GM19239 (cell line): ENCODE results near the gene DLK1.

ENCODE experiments used
- DNase-seq: peaks from one replicate; pipeline ENCODE4 v3.0.0; 2011; ENCODE audit warnings: low spot score; ENCODE audit not compliant: insufficient read length
- FAIRE-seq: peaks from 2 replicates; lab custom pipeline; 2011; peaks lifted over from hg19 to GRCh38; lab: Jason Lieb, UNC

The DLK1 gene

DNA sequence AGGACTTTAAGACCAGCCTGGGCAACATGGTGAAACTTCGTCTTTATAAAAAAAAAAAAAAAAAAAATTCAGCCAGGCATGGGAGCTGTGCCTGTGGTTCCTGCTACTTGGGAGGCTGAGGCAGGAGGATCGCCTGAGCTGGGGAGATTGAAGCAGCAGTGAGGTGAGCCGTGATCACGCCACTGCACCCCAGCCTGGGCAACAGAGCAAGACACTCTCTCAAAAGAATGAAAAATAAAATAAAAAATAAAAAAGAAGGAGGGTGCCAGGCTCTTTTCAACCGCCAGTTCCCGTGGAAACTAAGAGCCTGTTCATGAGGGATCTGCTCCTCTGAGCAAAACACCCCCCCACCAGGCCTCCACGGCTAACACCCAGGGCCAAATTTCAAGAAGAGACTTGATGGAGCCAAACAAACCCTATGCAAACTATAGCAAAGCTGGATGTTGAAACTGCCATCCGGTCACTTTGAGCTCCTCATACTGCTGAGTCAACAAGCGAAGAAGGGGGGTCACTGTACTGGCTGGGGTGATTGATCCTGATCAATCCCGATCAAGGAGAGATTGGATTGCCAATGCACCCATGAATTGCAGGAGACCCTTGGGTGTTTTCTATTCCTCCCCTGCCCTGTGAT is 23.4 kb downstream of the DLK1 start:
- DNase-seq: no peak
- FAIRE-seq: no peak

DNA sequence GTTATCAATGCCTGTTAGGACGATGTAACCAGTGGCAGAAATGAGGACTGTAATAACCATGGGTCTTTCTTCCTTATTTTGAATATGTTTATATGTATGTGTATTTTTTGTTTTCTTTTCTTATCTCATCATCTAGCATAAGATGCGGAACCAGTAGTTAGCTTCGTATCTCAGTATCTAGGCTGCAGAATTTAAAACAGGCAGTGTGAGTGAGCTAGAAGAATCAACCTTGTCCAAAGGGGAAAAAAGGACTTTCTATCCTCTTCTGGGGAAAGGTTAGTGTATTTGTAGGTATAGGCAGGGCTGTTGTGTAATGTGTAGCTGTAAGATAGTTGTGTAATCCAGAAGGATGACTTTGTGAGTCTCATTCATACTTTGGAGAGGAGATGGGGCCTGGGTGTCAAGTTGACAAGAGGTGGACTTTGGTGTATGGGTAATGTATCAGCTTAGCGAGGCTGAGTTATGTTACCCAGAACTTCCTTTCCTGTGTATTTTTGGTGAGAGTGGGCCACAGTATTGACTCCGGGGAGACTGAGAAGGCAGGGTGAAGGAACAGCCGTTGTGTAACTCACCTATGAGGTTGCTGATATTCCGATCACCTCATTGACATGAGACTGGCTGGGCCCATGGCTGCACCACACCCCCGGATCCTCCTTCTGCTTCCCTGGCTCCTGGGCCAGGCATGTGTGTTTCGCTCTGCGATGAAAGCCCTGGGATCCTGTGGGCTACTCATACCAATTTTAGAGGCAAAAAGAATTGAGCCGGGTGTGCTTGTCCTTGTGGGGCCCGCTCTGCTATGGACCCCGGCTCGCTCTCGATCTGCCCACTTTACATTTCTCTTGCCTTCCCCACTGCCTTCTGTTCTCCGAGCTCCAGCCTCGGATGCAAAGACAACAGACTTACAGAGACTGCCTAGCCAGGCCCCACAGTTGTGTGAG is 24.3 kb downstream of the DLK1 start:
- FAIRE-seq (no peak), DNase-seq (no peak)

DNA sequence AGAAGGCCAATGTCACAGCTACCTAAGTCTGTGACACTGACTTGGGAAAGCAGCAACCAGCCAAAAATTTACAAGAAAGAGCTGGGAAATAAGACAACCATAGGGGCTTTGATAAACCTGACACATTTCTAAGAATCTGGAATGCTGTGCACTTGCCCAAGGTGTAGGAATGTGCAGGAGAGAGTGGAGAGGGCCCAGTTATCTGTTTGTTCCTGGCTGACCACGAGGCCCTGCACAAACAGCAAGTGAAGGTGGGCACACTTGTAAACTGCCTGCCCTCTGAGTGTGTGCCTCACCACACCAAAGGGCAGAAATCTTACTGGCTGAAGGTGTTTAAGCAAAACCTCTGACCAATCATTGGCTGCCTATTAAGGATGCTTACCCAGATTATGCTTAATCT is 27.3 kb downstream of the DLK1 start:
- no peak for DNase-seq
- FAIRE-seq: no peak

DNA sequence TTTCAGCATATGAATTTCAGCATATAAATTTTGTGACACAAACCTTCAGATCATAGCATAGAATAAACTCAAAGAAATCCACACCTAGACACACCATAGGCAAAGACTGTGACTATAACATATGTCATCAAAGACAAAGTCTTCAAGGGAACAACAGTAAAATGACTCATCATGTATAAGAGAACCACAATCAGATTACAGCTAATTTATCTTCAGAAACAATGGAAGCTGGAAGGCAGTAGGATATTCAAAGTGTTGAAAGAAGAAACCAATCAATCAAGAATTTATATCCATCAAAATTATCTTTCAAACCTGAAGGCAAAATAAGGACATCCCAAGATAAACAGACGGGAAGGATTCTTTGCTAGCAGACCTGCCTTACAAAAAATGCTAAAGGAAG is 29.0 kb downstream of the DLK1 start:
- FAIRE-seq (no peak), DNase-seq (no peak)

DNA sequence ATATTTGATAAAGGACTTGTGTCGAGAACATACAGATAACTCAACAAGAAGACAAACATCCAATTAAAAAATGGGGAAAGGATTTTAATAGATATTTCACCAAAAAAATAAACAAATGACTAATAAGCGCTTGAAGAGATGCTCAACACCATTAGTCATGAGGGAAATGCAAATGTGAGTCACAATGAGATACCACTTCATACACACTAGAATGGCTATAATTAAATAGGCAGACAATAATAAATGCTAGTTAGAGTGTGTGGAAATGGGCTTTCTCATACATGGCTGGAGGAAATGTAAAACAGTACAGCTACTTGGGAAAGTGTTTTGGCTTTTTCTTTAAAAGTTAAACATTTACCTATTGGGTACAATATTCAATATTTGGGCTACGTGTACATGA is 34.8 kb downstream of the DLK1 start:
- no peak for FAIRE-seq

DNA sequence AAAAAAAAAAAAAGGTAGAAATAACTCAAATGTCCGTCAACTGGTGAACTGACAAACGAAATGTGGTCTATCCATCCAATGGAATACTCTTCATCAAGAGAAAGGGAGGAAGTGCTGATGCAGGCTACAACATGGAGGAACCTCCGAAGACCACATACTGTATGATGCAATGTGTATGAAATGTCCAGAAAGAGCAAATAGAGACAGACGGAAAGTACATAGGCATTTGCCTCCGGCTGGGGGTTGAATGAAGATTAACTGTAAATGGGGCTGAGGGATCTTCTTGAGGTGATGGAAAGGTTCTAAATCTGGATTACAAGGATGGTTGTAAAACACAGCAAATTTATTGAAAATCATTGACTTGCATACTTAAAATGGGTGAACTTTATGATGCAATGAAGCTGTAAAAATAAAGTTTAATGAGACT is 35.4 kb downstream of the DLK1 start:
- no peak for DNase-seq
- FAIRE-seq: no peak

More for the DNA sequence above, 34.8 kb downstream of the DLK1 start:
- DNase-seq: no peak

DNA sequence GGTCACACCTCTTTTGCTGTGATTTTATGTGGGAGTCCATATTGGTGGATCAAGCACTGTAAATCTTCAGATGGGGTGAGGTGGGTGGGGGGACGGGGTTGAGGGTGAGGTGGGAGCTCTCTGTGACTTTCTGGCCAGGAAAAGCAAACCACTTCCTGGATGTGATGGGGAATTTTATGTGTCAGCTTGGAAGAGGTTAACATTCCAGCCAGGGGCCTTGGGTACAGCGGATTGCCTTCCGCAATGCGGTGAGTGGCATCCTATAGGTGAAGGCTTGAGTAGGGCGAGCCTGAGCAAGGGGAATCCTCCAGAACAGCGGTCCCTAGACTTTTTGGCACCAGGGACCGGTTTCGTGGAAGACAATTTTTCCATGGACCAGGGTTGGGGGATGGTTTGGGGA is 36.2 kb downstream of the DLK1 start:
- no peak for FAIRE-seq
- no peak for DNase-seq

DNA sequence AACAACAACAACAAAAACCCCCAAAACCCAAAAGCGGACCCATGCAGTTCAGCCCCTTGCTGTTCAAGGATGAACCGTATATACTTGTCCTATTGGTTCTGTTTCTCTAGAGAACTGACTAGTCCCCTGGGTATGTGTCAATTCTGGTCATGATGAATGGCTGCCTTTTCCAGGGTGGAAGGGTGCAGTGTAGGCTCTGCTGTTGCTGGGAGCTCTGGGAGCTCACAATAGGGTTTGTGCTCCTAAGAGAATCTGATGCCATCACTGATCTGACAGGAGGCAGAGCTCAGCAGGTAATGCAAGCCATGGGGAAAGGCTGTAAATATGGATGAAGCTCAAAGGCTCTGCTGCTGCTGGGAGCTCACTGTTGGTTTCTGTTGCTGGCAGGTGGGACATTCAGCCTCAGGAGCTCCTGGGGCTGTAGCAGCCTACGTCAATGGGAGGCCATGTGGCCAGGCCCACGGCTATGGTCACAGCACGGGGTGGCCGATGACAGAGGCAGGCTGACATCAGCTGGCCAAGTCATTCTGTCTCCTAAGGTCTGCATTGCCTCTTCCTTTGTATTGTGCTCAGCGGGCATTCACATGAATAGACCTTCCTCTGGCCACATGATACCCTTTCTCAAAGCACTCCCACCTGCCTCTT is 37.9 kb downstream of the DLK1 start:
- FAIRE-seq: no peak
- no peak for DNase-seq

DNA sequence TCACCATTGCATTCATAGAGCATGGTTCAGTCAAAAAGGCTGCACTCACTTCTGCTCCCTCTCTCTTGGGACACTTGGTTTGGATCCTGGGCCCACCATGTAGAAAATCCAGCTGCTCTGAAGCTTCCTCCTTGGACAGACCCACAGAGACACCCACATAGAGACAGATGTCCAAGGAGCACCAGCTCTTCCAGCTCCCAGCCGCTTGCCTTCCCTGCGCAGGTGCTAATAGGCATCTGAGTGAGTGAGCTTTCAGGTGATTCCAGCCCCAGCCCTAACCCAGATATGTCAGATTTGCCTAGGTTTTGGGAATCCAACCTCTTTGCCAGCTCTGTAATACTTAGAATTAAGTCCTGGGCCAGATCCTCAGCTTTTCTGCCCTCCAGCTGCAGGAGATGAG is 38.6 kb downstream of the DLK1 start:
- FAIRE-seq: no peak

DNA sequence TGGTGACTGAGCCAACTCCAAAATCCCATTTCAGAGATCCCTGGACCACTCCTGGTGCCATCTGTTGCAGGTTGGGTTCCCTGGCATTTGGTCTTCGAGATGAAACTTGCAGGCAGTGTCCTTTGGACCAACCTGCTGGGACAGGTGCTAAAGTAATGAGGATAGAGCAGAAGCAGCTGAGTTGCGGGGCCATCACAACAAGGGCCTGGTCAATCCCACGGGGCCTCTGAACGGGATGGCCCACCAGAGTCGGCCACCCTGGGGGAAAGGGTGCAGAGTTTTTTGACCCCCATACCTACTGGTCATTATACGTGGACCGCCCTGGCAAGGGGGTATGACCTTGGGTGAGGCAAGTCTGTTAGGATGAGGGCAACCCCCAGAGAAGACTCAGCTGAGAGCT is 39.3 kb downstream of the DLK1 start:
- FAIRE-seq (no peak), DNase-seq (no peak)

More for the DNA sequence above, 38.6 kb downstream of the DLK1 start:
- no peak for DNase-seq

DNA sequence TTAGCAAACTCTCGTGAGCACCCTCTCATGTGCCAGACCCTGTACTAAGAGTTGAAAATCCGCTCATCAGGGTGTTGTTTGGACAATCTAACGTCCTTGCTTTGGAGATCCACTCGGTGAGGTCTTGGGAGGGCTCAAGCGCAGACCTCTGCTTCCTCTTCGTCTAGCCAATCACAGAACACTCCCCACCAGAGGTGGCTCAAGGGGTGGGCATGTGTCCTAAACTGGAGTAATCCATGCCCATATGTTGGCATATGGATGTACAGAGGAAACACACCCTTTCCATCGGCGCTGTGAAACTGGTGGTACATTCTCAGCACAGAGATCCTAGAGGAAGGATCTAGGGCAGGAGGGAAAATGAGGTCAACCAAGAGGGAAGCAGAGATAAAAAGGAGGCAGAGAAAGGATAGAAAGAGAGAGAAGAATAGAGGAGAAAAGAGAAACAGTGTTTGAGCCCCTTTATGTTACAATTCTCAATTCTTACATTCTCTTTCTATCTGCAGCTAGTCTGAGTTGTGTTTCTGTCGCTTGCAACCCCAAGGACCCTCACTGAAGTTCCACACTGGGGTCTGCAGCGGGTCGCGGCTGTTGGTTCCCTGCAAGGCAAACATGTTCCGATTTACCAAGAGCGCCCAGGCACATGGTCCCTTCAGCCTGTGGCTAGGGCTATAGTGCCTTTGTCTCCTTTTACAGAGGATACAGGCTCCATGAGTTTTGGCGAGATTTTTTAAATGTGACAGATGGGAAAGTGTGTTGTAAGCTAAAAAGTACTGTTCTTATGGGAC is 40.5 kb downstream of the DLK1 start:
- DNase-seq (no peak), FAIRE-seq (no peak)

DNA sequence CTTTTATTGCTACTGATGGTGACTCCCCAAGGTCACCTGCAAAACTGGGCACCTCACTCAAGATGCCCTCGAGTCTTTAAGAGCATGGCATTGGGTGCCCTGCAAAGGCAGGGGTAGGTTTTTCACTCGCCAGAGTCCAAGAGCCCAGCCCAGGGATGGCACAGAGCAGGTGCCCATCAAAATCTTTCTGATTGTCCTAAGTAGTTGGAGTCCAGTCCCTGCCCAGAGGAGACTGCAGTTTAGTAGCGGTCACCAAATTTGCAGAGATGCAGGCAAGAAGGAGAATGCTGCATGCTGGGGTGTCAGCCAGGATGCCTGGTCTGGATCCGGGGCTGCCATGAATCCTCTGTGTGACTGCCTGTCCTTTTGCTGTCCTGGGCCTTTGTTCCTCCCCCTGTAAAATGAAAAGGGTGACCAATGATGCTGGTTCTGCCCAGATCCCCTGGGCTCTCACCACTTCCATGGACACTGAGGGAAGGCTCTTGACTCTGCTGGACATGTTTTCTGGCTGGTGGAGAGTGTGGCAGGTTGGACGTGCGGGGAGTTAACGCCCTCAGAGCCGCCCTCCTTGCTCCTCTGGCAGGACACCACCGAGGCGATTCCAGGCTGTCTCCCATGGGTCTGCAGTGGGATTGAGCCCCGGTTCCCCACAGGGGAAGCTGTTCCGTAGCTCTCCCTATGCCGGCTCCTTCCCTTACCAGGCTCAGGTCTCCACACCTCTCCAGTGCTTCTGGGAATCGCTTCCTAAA is 41.3 kb downstream of the DLK1 start:
- DNase-seq (no peak), FAIRE-seq (no peak)

DNA sequence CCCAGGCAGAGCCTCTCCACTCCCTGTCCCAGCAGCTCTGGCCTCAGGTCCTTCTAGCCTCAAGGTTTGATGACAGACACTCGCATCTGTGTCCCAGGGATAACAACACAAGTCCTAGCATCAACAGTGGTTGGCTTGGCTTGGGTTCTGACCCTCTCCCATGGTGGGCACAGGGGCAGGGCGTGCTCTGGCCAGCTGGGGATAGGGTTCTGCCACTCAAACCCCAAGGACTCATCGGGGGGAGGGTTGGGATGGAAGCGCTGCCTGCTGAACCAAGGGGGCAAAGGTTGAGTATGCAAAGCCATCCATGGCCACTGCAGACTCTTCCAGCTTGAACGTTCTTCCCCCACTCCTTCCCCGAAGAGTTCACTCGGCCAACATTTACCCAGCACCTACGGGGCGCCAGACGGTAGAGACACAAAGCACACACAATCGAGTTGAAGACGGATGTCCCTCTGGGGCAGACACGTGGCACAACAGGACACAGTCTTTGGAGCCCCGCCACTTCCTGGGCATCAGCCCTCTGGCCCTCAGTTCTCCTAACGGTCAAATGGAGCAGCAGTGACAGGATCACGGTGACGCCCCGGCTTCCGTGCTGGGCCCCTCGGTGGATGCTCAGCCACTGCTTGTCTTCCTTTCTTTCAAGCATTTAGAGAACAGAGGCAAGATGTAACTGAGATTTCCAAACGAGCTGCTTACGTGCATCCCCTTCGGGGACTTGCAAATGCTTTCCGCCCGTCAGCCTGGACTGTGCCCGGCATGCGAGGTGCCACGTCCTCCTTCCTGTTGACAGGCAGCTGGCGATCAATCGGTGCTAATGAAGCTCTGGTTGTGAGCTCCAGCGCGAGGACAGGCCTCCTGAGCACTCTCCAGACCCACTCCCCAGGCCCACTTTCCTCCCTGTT is 42.6 kb downstream of the DLK1 start:
- no peak for FAIRE-seq

DNA sequence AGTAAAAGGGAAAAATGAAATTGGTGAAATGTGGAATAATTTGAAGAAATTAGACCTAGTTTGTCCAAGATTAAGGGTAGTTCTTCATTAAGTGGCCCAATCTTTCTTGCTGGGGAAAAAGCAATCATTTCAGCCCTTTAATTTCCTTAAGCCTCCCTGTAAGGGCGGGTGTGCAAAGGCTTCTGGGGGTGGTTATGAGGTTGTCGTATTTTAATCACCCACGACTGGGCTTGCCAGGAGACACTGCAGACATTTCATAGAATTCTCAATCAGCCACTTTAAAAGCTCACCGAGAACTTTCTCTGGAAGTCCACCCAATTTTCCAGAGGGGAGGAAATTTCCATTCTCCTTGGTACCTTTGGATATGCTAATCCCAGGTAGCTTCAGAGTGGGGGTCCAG is 43.4 kb downstream of the DLK1 start:
- DNase-seq (no peak), FAIRE-seq (no peak)

More for the DNA sequence above, 42.6 kb downstream of the DLK1 start:
- DNase-seq: no peak

DNA sequence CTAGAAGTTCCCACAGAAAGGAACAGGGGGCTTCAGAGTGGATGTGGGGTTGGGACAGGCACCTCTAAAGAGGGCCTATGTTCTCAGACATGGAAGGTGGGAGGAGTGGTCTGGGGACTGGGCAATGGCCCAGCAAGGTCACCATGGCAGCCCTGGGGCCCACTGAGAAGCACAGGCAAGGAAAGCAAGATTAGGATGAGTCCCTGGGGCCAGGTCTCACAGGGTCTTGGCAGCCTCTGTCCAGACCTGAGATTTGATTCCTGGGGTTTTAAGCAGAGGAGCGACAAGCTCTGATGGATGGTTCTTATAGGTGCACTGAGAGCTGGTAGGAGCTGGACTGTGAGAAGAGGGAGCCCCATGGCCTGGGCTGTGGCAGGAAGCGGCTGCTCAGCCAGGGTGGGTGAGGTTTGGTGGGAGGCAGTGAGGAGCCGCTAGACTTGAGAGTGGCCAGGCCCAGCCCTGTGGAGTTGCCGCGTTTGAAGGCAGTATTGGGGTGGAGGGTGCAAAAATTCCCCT is 44.0 kb downstream of the DLK1 start:
- DNase-seq: no peak
- FAIRE-seq: no peak

DNA sequence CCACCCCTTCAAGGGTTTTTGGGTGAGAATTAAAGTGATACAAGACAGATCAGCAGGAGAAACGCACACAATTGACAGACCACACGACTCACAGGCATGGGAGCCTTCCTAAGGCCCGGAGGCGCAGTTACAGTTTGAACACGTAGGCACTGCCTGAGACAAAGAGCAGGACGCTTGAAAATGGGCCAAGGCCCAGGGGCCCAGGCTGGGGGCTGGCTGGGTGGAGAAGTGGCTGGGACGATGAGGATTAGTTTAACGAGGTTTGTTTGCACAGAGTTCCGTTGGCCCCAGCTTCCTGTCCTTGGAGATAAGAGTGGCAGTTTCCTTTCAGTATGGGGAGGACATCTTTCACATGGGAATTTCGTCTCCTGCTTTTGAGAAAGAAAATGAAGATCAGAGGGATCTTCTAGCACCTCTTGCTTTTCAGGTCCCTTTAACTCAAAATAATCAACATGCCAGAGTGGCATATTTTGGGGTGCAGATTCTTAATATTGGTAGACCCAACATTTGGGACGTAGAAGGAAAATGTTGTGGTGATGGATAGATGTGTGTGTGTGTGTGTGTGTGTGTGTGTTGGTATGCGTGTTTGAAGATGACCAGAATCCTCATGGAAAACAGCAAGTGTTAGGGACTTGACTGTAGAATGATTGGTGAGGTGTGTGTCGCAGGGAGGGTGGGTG is 44.6 kb downstream of the DLK1 start:
- FAIRE-seq (no peak), DNase-seq (no peak)

DNA sequence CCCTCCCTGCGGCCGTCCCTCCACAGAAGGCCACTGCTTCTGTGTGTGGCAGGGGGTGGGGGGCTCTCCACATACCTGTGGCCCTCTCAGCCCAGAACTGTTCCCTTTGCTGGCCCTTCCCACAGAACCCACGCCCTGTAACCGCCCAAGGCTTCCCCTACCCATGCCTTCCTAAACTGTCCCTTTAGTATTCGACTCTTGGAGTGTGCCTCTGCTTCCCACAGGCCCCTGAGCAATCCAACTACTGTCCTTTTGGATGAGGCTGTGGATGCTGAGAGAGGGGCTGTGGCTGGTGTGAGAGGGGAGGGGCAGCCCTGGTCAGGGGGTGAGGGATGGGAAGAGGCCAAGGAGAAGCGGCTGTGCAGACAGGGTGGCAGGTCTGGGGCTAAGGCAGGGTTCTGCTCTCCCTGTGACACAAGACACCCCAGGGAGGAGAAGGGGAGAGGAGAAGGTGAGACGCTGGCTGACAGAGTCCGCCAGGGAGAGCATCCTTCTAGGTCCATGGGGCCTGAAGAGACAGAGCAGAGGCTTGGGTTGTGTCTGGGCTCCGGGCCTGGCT is 46.0 kb downstream of the DLK1 start:
- FAIRE-seq: no peak
- DNase-seq: no peak
